ENCODE data around the gene THADA. TPM values are rescaled to one million over a fixed set of nuclear protein-coding genes. Genes with fewer than 3 reads are reported as not detected.

THADA gene
- total RNA-seq, 1 donor, result 33.2 TPM

- no peak overlapping the region for H3K4me3 ChIP-seq (ENCODE audit: low read depth, low read length)
- no peak for TF ChIP-seq CTCF (IDR thresholded peaks at IDR 0.05; ENCODE audit: insufficient read depth, low read depth, low read length)
- no peak for DNase-seq (ENCODE audit: low read depth)
These were observed 181.8 kb downstream of the THADA start for GRCh38 chr2:43414033-43414432.

- no peak overlapping the region for H3K4me3 ChIP-seq (ENCODE audit: low read depth, low read length)
- no peak for TF ChIP-seq CTCF (IDR thresholded peaks at IDR 0.05; ENCODE audit: insufficient read depth, low read depth, low read length)
- DNase-seq (ENCODE audit: low read depth), result peak; percentile 39
These were observed 183.6 kb downstream of the THADA start for GRCh38 chr2:43412114-43412753.

- H3K4me3 ChIP-seq (ENCODE audit: low read depth, low read length), result no peak overlapping the region
- DNase-seq (ENCODE audit: low read depth), result no peak
- no peak for TF ChIP-seq CTCF (IDR thresholded peaks at IDR 0.05; ENCODE audit: insufficient read depth, low read depth, low read length)
These were observed 185.7 kb downstream of the THADA start for GRCh38 chr2:43410055-43410604.

- H3K4me3 ChIP-seq (ENCODE audit: low read depth, low read length), result no peak overlapping the region
- no peak for TF ChIP-seq CTCF (IDR thresholded peaks at IDR 0.05; ENCODE audit: insufficient read depth, low read depth, low read length)
- peak; percentile 49 for DNase-seq (ENCODE audit: low read depth)
These were observed 187.3 kb downstream of the THADA start for GRCh38 chr2:43408407-43409160.

GRCh38 chr2:43407935-43408334, 187.9 kb downstream of the THADA start:
- no peak for DNase-seq (ENCODE audit: low read depth)
- H3K4me3 ChIP-seq (ENCODE audit: low read depth, low read length), result no peak overlapping the region
- no peak for TF ChIP-seq CTCF (IDR thresholded peaks at IDR 0.05; ENCODE audit: insufficient read depth, low read depth, low read length)

- no peak overlapping the region for H3K4me3 ChIP-seq (ENCODE audit: low read depth, low read length)
- no peak for TF ChIP-seq CTCF (IDR thresholded peaks at IDR 0.05; ENCODE audit: insufficient read depth, low read depth, low read length)
- no peak for DNase-seq (ENCODE audit: low read depth)
These were observed 189.1 kb downstream of the THADA start for GRCh38 chr2:43406651-43407279.

All from fibroblast of villous mesenchyme (primary cell).